SK-MEL-5 (cell line): Measurements from ENCODE around the gene WWP2. TPM values are rescaled to one million over a fixed set of nuclear protein-coding genes. Genes with fewer than 3 reads are reported as not detected.

Source experiments
- DNase-seq: peaks from one replicate; pipeline ENCODE4 v3.0.0-alpha.2; 2016; ENCODE audit warnings: low read depth, low spot score
- in situ Hi-C: cut with HindIII; loops from 2 replicates; pipeline ENCODE4 v1.10.0; 2016; ENCODE audit warnings: low sequenced_read_pairs, high pct_unique_total_duplicates, low pct_unique_long_range_greater_than_20kb
- total RNA-seq: library from RNA; depleted of rRNA; stranded (reverse); fragments of >200 nt; shearing (Covaris generic); gene quantifications from 2 replicates; pipeline ENCODE4 v1.2.3, GENCODE V29; 2014

WWP2 gene
- total RNA-seq, 1 experiment from 2014 or later: 13.9 TPM

GRCh38 chr16:69860233-69861231, 98.4 kb downstream of the WWP2 start:
- no peak for DNase-seq
- in situ Hi-C loops: no loop called here

GRCh38 chr16:69861292-69862030, 99.3 kb downstream of the WWP2 start:
- no peak for DNase-seq

GRCh38 chr16:69863401-69864281, 101.5 kb downstream of the WWP2 start:
- no peak for DNase-seq
- in situ Hi-C loops: no loop called here

More at GRCh38 chr16:69861292-69862030, 99.3 kb downstream of the WWP2 start:
- in situ Hi-C loops: no loop called here

- in situ Hi-C loops: no loop called here
- peak; percentile 30 for DNase-seq
These were observed 103.6 kb downstream of the WWP2 start for GRCh38 chr16:69865701-69866100.

- in situ Hi-C loops: no loop called here
- no peak for DNase-seq
These were observed 105.8 kb downstream of the WWP2 start for GRCh38 chr16:69867784-69868560.

GRCh38 chr16:69870761-69871160, 108.6 kb downstream of the WWP2 start:
- no peak for DNase-seq
- in situ Hi-C loops: no loop called here

- in situ Hi-C loops: no loop called here
- DNase-seq: no peak
These were observed 109.6 kb downstream of the WWP2 start for GRCh38 chr16:69871708-69872107.

GRCh38 chr16:69872888-69873287, 110.8 kb downstream of the WWP2 start:
- in situ Hi-C loops: no loop called here
- DNase-seq: no peak

- no peak for DNase-seq
- in situ Hi-C loops: no loop called here
These were observed 111.7 kb downstream of the WWP2 start for GRCh38 chr16:69873783-69874182.

- in situ Hi-C loops: no loop called here
- DNase-seq: no peak
These were observed 112.1 kb downstream of the WWP2 start for GRCh38 chr16:69874271-69874670.

- in situ Hi-C loops: no loop called here
- no peak for DNase-seq
These were observed 118.6 kb downstream of the WWP2 start for GRCh38 chr16:69880640-69881133.

GRCh38 chr16:69881141-69881540, 119.0 kb downstream of the WWP2 start:
- DNase-seq: no peak
- in situ Hi-C loops: no loop called here

- in situ Hi-C loops: no loop called here
- no peak for DNase-seq
These were observed 121.6 kb downstream of the WWP2 start for GRCh38 chr16:69883744-69884143.

- in situ Hi-C loops: no loop called here
- no peak for DNase-seq
These were observed 123.6 kb downstream of the WWP2 start for GRCh38 chr16:69885722-69886121.

GRCh38 chr16:69886726-69887125, 124.6 kb downstream of the WWP2 start:
- in situ Hi-C loops: no loop called here
- DNase-seq: no peak

GRCh38 chr16:69888005-69888590, 126.0 kb downstream of the WWP2 start:
- in situ Hi-C loops: no loop called here
- DNase-seq: peak; percentile 95
